Cardiac fibroblast (primary cell): ENCODE measurements around the gene ATP11A.

Experiments
- DNase-seq, 2 donors: peaks; one replicate each; pipeline versions ENCODE4 v3.0.0 to v3.0.0-alpha.2; 2010; ENCODE audit warnings: low read depth in 2 of 2
- H3K4me3 ChIP-seq, 2 donors: replicated peaks in 1 of 2; 1 replicate in 1 of 2; 2 replicates in 1 of 2; pipeline ENCODE4 v1.5.1; 2011; ENCODE audit warnings: low read depth in 2 of 2, low read length in 2 of 2, mild to moderate bottlenecking in 2 of 2, moderate library complexity in 1 of 2
- TF ChIP-seq, protein P1 (sequence below): IDR thresholded peaks from one replicate; pipeline ENCODE4 v1.5.1; 2011; ENCODE audit warnings: low read depth, mild to moderate bottlenecking, low read length, inconsistent platforms

Gene ATP11A

DNA sequence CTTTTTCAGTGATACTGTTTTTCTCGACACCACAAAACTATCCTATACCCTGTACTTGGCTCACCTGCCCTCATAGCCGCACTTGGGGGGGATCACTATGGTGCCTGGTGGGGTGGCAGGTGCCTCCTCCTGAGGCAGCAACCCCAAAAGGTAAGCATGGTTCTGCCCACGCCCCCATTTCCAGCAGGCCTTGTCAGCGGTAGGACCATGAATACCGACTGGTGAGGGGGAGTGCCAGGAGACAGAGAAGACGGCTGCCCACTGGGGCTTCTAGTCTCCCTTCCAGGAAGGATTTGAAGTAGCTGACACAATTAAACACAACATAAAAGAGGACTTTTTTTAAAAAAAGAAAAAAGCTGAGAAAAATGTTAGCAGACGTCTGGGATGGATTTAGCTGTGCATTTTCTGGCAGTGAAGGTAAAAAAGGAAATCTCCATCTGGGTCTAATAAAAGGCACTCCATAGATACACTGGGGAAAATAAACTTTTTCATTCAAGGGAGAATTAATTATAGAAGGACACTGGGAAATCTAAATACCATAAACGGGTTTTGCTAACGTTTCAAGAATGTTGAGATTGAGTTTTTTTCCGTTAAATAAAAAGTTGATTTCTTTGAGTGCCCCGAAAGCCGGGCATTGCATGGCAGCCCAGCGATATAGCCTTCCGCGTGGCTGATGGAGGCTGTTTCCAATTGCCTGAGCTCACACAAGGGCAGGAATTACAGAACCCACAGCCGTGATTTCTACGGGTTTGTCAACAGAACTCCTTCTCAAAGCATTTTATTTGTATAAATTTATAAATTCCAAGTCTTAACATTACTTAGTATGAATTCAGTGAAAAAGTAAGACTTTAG is 45.1 kb downstream of the ATP11A start:
- no peak overlapping the region for H3K4me3 ChIP-seq
- TF ChIP-seq, protein P1, sequence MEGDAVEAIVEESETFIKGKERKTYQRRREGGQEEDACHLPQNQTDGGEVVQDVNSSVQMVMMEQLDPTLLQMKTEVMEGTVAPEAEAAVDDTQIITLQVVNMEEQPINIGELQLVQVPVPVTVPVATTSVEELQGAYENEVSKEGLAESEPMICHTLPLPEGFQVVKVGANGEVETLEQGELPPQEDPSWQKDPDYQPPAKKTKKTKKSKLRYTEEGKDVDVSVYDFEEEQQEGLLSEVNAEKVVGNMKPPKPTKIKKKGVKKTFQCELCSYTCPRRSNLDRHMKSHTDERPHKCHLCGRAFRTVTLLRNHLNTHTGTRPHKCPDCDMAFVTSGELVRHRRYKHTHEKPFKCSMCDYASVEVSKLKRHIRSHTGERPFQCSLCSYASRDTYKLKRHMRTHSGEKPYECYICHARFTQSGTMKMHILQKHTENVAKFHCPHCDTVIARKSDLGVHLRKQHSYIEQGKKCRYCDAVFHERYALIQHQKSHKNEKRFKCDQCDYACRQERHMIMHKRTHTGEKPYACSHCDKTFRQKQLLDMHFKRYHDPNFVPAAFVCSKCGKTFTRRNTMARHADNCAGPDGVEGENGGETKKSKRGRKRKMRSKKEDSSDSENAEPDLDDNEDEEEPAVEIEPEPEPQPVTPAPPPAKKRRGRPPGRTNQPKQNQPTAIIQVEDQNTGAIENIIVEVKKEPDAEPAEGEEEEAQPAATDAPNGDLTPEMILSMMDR = no peak
- DNase-seq = no peak

DNA sequence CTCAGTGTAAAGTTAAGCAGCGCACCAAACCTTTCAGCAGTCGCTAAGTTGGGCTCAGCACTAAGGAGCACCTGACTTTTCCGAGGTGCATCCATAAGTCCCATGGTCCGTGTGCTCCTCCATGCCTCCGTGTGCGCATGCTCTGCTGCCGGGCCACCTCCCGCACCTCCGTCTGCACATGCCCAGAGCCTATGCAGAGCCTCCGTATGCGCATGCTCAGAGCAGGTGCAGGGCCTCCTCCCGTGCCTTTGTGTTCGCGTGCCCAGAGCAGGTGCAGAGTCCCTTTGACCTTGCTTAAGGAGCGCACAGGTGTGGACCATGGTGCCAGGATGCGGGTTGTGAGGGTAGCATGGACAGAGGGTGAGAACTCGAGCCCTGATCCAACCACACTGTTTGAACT is 46.0 kb downstream of the ATP11A start:
- TF ChIP-seq, protein P1 = no peak
- H3K4me3 ChIP-seq = no peak overlapping the region
- DNase-seq = no peak

DNA sequence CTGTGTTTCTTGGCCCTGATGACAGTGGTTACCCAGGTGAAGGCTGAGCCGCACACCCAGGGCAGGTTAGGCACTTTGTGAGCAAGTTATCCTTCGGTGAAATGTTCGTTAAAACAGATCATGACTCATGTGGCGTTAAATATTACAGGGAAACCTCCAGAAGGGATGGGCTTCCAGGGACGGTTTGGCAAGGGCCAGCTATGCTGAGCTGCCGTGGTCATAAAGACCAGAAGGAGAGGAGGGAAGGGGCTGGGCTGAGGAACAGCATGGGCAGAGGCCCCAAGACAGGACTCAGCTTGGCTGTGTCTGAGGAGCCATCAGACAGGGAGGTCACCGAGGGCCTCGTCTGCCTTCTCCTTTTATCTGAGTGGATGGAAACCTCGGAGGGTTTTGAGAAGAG is 47.5 kb downstream of the ATP11A start:
- TF ChIP-seq, protein P1 = no peak
- H3K4me3 ChIP-seq = no peak overlapping the region
- DNase-seq = no peak

DNA sequence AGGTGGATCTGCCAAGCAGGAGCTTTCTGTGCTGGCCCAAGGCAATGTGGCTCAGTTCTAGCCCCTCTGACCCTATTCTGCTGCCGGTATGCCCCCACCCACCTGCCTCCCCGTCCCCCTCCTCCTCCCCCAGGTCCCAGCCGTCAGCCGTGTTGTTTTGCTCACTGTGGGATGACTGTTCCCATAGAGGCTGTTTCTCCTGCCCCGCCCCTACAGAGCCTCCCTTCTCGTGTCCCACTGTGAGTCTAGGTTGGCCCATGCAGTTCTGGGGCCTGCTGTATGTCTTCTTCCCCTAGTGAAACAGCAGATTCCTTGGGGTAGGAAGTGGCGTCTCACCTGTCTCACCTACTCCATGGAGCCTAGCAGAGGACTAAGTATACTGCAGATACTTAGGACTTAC is 48.8 kb downstream of the ATP11A start:
- H3K4me3 ChIP-seq = no peak overlapping the region
- DNase-seq = no peak
- TF ChIP-seq, protein P1 = no peak

DNA sequence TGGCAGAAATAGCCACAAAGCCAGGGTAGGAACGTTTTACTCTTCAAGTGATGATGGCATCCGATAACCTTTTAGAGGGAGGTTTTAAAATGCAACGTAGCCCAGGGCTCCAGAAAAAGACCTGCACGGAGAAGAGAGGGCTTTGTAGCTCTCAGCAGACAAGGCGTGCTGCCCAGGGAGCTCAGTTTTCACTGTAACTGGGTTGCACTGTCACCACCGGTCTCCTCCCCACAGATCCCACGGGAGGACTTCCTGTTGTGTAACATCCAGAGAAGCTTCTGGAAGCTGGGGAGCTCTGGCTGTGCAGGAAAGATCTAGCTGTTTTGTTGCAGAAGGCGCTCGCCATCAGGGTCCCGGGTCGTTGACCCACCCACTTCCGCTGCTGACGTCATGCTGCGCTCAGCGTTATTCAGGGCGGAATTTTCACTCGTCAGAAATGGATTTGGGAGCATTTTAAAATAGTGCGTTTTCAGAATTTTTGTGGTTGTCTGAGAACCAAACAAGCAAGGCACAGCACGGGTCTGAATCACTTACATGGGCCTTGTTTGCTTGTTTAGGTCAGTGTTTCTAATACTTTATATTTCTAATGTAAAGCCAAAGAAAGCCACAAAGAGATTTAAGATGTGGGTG is 50.8 kb downstream of the ATP11A start:
- TF ChIP-seq, protein P1 = no peak
- peak; percentile 80 to 84 for DNase-seq
- H3K4me3 ChIP-seq = peak overlapping the region in 1 of 2 donors; percentile 24

DNA sequence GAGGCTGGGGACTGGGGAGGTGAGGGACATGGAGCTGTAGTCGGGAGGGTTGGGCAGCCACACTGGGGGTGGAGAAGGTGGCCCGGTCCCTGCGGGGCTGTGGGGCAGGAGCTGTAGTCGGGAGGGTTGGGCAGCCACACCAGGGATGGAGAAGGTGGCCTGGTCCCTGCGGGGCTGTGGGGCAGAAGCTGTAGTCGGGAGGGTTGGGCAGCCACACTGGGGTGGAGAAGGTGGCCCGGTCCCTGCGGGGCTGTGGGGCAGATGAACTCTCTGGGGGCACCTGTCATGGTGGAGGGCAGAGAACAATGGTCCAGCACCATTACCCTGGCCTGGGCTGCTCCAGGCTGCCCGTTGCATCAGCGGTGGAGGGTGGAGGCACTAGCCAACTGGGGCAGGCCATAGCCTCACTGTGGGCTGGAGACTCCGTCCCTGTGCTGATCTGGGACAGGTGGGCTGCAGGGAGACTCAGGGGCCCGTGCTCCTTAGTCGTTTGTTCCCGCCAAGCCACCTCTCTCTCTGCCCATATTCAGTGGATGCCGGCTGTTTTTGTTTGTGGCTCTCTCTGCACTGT is 51.4 kb downstream of the ATP11A start:
- DNase-seq = no peak
- TF ChIP-seq, protein P1 = no peak
- H3K4me3 ChIP-seq = peak overlapping the region in 1 of 2 donors; percentile 24
